ENCODE data around the gene C2orf66. TPM values are rescaled to one million over a fixed set of nuclear protein-coding genes. Genes with fewer than 3 reads are reported as not detected.

Gene C2orf66
- total RNA-seq, 1 donor from 2014 or later = not detected

DNA sequence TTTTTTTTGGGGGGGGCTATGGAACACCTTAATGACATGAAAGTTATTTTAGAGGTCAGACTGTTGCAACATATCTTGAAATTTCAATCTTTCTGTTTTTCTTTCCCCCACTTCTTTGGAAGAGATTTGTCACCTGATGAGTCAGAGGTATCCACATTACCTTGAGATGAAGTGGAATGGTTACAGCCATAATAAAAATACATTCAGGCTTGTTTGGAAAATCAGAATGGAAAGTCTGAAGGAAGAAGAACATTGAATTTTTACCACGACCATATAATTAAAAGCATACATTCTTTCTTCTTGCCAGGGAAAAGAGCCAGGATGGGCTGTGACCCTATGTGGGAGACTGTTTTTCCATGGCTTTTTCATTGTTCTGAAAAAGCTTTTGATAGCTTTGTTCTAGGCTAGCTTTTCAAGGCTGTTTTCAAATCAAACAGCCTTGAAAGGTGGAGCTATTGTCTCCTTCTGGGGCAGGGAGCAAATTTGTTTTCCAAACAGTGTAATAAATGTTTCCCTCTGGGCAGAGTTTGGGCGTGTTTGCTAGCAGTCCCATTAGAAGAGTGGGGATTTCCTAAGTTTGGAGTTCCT is 7.4 kb downstream of the C2orf66 start:
- Histone ChIP-seq H3K4me1 (peaks cover 19% of the 10 kb centered on the region), H3K9me3 (no peaks in the 10 kb centered on the region), H3K27me3 (no peaks in the 10 kb centered on the region), H3K27ac (no peak overlapping the region), H3K36me3 (peaks cover 0 to 8% of the 10 kb centered on the region in 2 donors), H3K4me3 (no peak overlapping the region)
- intact Hi-C loops (cut with DNase I) = no loop called here
- DNase-seq (ENCODE audit: extremely low spot score in 2 of 2) = no peak
- TF ChIP-seq POLR2A (IDR thresholded peaks at IDR 0.05) (no peak), POLR2AphosphoS5 (IDR thresholded peaks at IDR 0.05; ENCODE audit: insufficient read depth in 1 of 2, low read depth in 1 of 2) (no peak), CTCF (IDR thresholded peaks at IDR 0.05) (no peak)

DNA sequence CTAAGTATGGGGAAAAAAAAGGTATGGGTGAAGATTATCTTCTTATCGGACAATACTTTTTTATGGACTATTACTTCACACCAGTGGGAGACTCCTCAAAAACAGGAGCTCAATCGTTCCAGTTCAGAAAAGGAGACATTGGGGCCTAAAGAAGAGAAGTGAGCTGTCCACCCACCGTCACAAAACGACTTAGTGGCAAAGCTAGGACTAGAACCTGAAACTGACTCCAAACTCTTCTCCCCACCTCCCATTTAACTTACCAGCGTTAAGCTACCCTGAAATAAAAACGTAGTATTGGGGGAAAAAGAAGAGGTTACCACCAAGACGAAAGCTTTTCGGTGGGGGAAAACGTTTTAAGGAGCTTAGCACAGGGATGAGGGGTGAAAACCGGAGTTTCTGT is 10.2 kb downstream of the C2orf66 start:
- H3K9me3 ChIP-seq = no peaks in the 10 kb centered on the region
- intact Hi-C loops (cut with DNase I) = loop anchor here (10.0 kb wide), 1 partner anchor 976 kb away; no protein-coding TSS in a partner anchor
- peak overlapping the region; percentile 84 for H3K27ac ChIP-seq

DNA sequence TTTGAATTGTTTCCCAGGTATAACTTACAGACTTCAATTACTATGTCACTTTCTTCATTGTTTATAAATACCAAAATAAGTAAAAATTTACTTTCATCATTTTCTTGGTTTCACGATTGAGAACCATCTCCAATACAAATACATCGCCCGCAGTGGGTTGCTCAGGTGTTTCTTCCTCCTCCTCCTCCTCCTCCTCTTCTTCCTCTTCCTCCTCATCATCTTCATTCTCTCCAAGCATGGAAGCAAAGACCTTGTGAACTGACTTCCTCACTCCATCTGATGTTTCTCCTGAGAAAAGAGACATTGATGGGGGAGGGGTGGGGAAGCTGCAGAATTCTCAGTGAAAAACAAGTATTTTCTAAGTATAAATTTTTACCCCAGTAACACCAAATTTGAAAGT is 16.3 kb downstream of the C2orf66 start:
- H3K4me1 ChIP-seq = peaks cover 6% of the 10 kb centered on the region
- no peak for DNase-seq (ENCODE audit: extremely low spot score in 2 of 2)
- H3K27ac ChIP-seq = no peak overlapping the region
- intact Hi-C loops (cut with DNase I) = loop anchor here (10.0 kb wide), 1 partner anchor 982 kb away; no protein-coding TSS in a partner anchor
- no peak overlapping the region for H3K4me3 ChIP-seq
- peaks cover 0 to 68% of the 10 kb centered on the region in 2 donors for H3K36me3 ChIP-seq
- no peaks in the 10 kb centered on the region for H3K9me3 ChIP-seq
- no peak for TF ChIP-seq POLR2A (IDR thresholded peaks at IDR 0.05)
- TF ChIP-seq POLR2AphosphoS5 (IDR thresholded peaks at IDR 0.05; ENCODE audit: insufficient read depth in 1 of 2, low read depth in 1 of 2) = no peak
- no peaks in the 10 kb centered on the region for H3K27me3 ChIP-seq

More for the DNA sequence above, 10.2 kb downstream of the C2orf66 start:
- Histone ChIP-seq H3K36me3 (peaks cover 0 to 16% of the 10 kb centered on the region in 2 donors), H3K4me3 (peak overlapping the region; percentile 78), H3K4me1 (peaks cover 19% of the 10 kb centered on the region), H3K27me3 (no peaks in the 10 kb centered on the region)
- no peak for DNase-seq (ENCODE audit: extremely low spot score in 2 of 2)
- TF ChIP-seq POLR2A (IDR thresholded peaks at IDR 0.05) = no peak
- TF ChIP-seq POLR2AphosphoS5 (IDR thresholded peaks at IDR 0.05; ENCODE audit: insufficient read depth in 1 of 2, low read depth in 1 of 2) = no peak
- no peak for TF ChIP-seq CTCF (IDR thresholded peaks at IDR 0.05)

DNA sequence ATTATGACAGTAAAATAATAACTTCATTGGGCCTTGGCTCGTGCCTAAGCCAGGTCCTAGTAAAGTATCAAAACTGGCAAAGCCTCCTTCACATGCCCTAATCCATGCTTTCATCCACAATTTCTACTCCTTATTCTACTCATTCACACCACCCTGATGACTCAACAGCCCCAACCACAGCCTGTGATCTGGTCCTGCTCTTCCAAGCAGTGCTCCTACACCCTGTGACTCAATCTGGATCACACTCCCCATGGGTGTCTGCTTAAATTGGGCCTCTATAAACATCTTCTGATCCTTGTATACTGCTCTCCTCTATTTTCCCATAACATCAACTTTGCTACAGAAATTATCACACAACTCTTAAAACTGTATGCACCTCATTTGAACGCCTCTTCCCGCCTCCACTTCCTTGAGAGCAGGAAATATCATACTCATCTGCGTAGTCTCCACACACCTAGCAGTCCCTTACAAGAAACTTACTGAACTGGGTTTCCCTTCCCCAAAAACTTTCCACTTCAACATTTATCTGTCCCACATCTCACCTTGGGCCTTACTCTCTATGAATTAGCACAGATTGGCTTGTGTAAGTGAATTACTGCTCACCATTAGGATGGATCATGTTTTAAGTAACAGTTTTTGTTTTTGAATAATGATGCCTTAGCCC is 25.6 kb downstream of the C2orf66 start:
- Histone ChIP-seq H3K9me3 (no peaks in the 10 kb centered on the region), H3K27ac (no peak overlapping the region), H3K27me3 (no peaks in the 10 kb centered on the region), H3K4me1 (no peaks in the 10 kb centered on the region), H3K36me3 (peaks cover 0 to 58% of the 10 kb centered on the region in 2 donors), H3K4me3 (no peak overlapping the region)
- DNase-seq (ENCODE audit: extremely low spot score in 2 of 2) = no peak
- intact Hi-C loops (cut with DNase I) = no loop called here
- no peak for TF ChIP-seq POLR2A (IDR thresholded peaks at IDR 0.05)
- TF ChIP-seq CTCF (IDR thresholded peaks at IDR 0.05) = no peak
- TF ChIP-seq POLR2AphosphoS5 (IDR thresholded peaks at IDR 0.05; ENCODE audit: insufficient read depth in 1 of 2, low read depth in 1 of 2) = no peak

DNA sequence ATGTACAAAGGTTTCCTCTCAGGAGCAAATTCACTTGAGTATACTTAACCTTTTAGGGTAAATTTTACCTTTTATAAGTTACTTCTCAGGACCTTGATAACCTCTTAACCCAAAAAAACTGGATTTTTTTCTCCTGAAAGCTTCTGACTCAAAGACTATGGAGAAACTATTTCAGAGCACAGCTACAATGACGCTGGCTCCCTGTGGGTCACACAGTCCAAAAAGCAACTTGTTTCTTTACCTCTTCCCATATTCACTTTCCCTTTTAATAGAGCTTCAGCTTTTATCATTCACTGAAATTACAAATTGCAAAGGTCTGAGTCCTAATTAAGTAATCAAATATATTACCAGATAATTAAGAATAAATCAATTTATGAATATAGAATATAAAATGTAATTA is 42.1 kb downstream of the C2orf66 start:
- no peak for TF ChIP-seq CTCF (IDR thresholded peaks at IDR 0.05)
- no peak for TF ChIP-seq POLR2A (IDR thresholded peaks at IDR 0.05)
- TF ChIP-seq POLR2AphosphoS5 (IDR thresholded peaks at IDR 0.05; ENCODE audit: insufficient read depth in 1 of 2, low read depth in 1 of 2) = no peak
- Histone ChIP-seq H3K27me3 (no peaks in the 10 kb centered on the region), H3K36me3 (peaks cover 0 to 54% of the 10 kb centered on the region in 2 donors), H3K4me3 (no peak overlapping the region), H3K9me3 (no peaks in the 10 kb centered on the region), H3K4me1 (no peaks in the 10 kb centered on the region), H3K27ac (no peak overlapping the region)
- DNase-seq (ENCODE audit: extremely low spot score in 2 of 2) = no peak
- intact Hi-C loops (cut with DNase I) = no loop called here
